HCT116 (cell line): ENCODE data around the gene CELF4.

Experiments
- CEBPB ChIP-seq: IDR thresholded peaks from 2 replicates; pipeline ENCODE4 v1.6.1; 2012; ENCODE audit warnings: low read depth
- CTCF ChIP-seq, 3 experiments: fragments of 200-600 bp in 1 of 3; sonication (generic) in 1 of 3; IDR thresholded peaks in 2 of 3; conservative IDR thresholded peaks in 1 of 3; 2 replicates each; pipeline ENCODE4 v1.5.1; 2012 to 2017; ENCODE audit warnings: low read depth in 2 of 3, low read length in 2 of 3, antibody characterized with exemption in 1 of 3, borderline replicate concordance in 1 of 3, control low read depth in 1 of 3, mild to moderate bottlenecking in 1 of 3, mixed read lengths in 1 of 3, mixed run types in 1 of 3, moderate library complexity in 1 of 3; ENCODE audit not compliant: insufficient read depth in 1 of 3
- ELF1 ChIP-seq: IDR thresholded peaks from 2 replicates; pipeline ENCODE4 v1.6.1; 2012; ENCODE audit warnings: low read depth, borderline replicate concordance
- EZH2 ChIP-seq: fragments of 200-600 bp; sonication (generic); IDR thresholded peaks from 2 replicates; pipeline ENCODE4 v1.6.1; 2017; ENCODE audit warnings: antibody characterized with exemption, mixed run types
- EZH2phosphoT487 ChIP-seq: fragments of 200-600 bp; IDR thresholded peaks from 2 replicates; pipeline ENCODE4 v1.6.1; 2018; ENCODE audit warnings: antibody characterized with exemption, borderline replicate concordance
- POLR2A ChIP-seq: IDR thresholded peaks from 2 replicates; pipeline ENCODE4 v1.7.0; 2011; ENCODE audit warnings: borderline replicate concordance; ENCODE audit not compliant: insufficient read depth, insufficient read length; ENCODE audit errors: extremely low read depth
- POLR2AphosphoS5 ChIP-seq: IDR thresholded peaks from 2 replicates; pipeline ENCODE4 v1.6.1; 2011; ENCODE audit warnings: mild to moderate bottlenecking, low read depth, low read length, moderate library complexity
- REST ChIP-seq: IDR thresholded peaks from 2 replicates; pipeline ENCODE4 v1.6.1; 2012; ENCODE audit warnings: low read depth
- SIN3A ChIP-seq: IDR thresholded peaks from 2 replicates; pipeline ENCODE4 v1.6.1; 2012; ENCODE audit warnings: low read depth
- SP1 ChIP-seq: IDR thresholded peaks from 2 replicates; pipeline ENCODE4 v1.6.1; 2012; ENCODE audit warnings: low read depth
- TCF7L2 ChIP-seq: IDR thresholded peaks from 2 replicates; pipeline ENCODE4 v1.7.0; 2011; ENCODE audit warnings: borderline replicate concordance, inconsistent platforms; ENCODE audit not compliant: insufficient read depth, insufficient read length; ENCODE audit errors: extremely low read depth
- ZBTB33 ChIP-seq: IDR thresholded peaks from 2 replicates; pipeline ENCODE4 v1.6.1; 2011; ENCODE audit warnings: mild to moderate bottlenecking, low read length, moderate library complexity; ENCODE audit not compliant: insufficient replicate concordance; ENCODE audit errors: extremely low read depth
- ZFX ChIP-seq: fragments of 450-650 bp; IDR thresholded peaks from 2 replicates; pipeline ENCODE4 v1.6.1; 2017
- ZNF274 ChIP-seq: fragments of 200-500 bp; sonication (Bioruptor generic); IDR thresholded peaks from 2 replicates; pipeline ENCODE4 v1.6.1; 2014; ENCODE audit warnings: mild to moderate bottlenecking, low read depth, low read length, inconsistent platforms

GRCh38 chr18:37502036-37502435 lies 63.6 kb downstream of the CELF4 start:
- TF ChIP-seq CTCF (IDR thresholded peaks at IDR 0.05 in 2 of 3, conservative IDR thresholded peaks at IDR 0.05 in 1 of 3; ENCODE audit: borderline replicate concordance in 1 of 3, insufficient read depth in 1 of 3, low read depth in 2 of 3, low read length in 2 of 3) = no peak
- no peak for TF ChIP-seq SP1
- TF ChIP-seq ZFX = no peak
- no peak for TF ChIP-seq EZH2
- TF ChIP-seq EZH2phosphoT487 = no peak
- TF ChIP-seq POLR2A = no peak
- TF ChIP-seq REST = no peak
- no peak for TF ChIP-seq POLR2AphosphoS5
- no peak for TF ChIP-seq ZBTB33
- no peak for TF ChIP-seq CEBPB
- no peak for TF ChIP-seq SIN3A
- no peak for TF ChIP-seq ZNF274
- no peak for TF ChIP-seq TCF7L2
- no peak for TF ChIP-seq ELF1
